IMR-90 (cell line): ENCODE data around the gene CDK6. TPM values are rescaled to one million over a fixed set of nuclear protein-coding genes. Genes with fewer than 3 reads are reported as not detected.
A peak's percentile ranks its signal among the peaks of the same experiment; 100 is the strongest.

Experiments used
- ATAC-seq: fragments of 200-7000 bp; cut with Tn5 transposase; 2 replicates; pipeline ENCODE4 v1.9.1; 2020; ENCODE audit warnings: low read depth, mild to moderate bottlenecking, moderate library complexity
- BruUV-seq: library from RNA; stranded (reverse); fragments of 400-500 nt; replicated peaks from 2 replicates; lab custom pipeline; 2021; lab: Mats Ljungman, UMichigan
- CTCF ChIA-PET: fragments of 300-600 bp; formaldehyde crosslinking; extraction: SDS; loops from one replicate; lab custom pipeline; 2021; ENCODE audit warnings: antibody characterized with exemption; lab: Yijun Ruan, JAX
- POLR2A ChIA-PET: fragments of 300-600 bp; sonication (Branson Sonifier 250); formaldehyde crosslinking; loops from one replicate; lab custom pipeline; 2022; ENCODE audit warnings: antibody characterized with exemption; ENCODE audit not compliant: unreplicated experiment; lab: Charles Lee
- DNase-seq: peaks from one replicate; pipeline ENCODE4 v3.0.0; 2013
- H2AFZ ChIP-seq: replicated peaks from 2 replicates; pipeline ENCODE3; 2013; ENCODE audit warnings: low read length, mild to moderate bottlenecking; ENCODE audit not compliant: poor library complexity
- H2AK5ac ChIP-seq: 2 replicates; pipeline ENCODE4 v1.6.1; 2013; ENCODE audit warnings: low read depth, low read length, inconsistent platforms
- H2AK9ac ChIP-seq: replicated peaks from 2 replicates; pipeline ENCODE3; 2013; ENCODE audit warnings: mild to moderate bottlenecking, low read depth, low read length, moderate library complexity; ENCODE audit not compliant: poor library complexity
- H2BK120ac ChIP-seq: 2 replicates; pipeline ENCODE4 v1.6.1; 2013; ENCODE audit warnings: low read depth, low read length, inconsistent platforms
- H2BK15ac ChIP-seq: 3 replicates; pipeline ENCODE4 v1.6.1; 2013; ENCODE audit warnings: low read depth, low read length, inconsistent platforms
- H2BK20ac ChIP-seq: 2 replicates; pipeline ENCODE4 v1.6.1; 2013; ENCODE audit warnings: low read depth, mild to moderate bottlenecking, inconsistent platforms, low read length, moderate library complexity
- H2BK5ac ChIP-seq: 2 replicates; pipeline ENCODE4 v1.6.1; 2013; ENCODE audit warnings: mild to moderate bottlenecking, low read depth, low read length, inconsistent platforms; ENCODE audit not compliant: poor library complexity, severe bottlenecking
- H3K14ac ChIP-seq: replicated peaks from 2 replicates; pipeline ENCODE4 v1.6.1; 2013; ENCODE audit warnings: low read depth, low read length, inconsistent platforms
- H3K18ac ChIP-seq: 2 replicates; pipeline ENCODE4 v1.6.1; 2013; ENCODE audit warnings: low read depth, low read length, control low read depth
- H3K23ac ChIP-seq: 2 replicates; pipeline ENCODE4 v1.6.1; 2013; ENCODE audit warnings: low read depth, low read length, inconsistent platforms
- H3K27ac ChIP-seq: 2 replicates; pipeline ENCODE4 v1.5.1; 2013; ENCODE audit warnings: mild to moderate bottlenecking, control low read depth, low read length; ENCODE audit not compliant: insufficient read depth
- H3K27me3 ChIP-seq: 2 replicates; pipeline ENCODE4 v1.6.1; 2013; ENCODE audit warnings: low read length; ENCODE audit not compliant: control insufficient read depth, insufficient read depth
- H3K36me3 ChIP-seq: 2 replicates; pipeline ENCODE4 v1.6.1; 2013; ENCODE audit warnings: low read length, mixed read lengths; ENCODE audit not compliant: control insufficient read depth, insufficient read depth
- H3K4ac ChIP-seq: 2 replicates; pipeline ENCODE4 v1.6.1; 2013; ENCODE audit warnings: low read depth, low read length, inconsistent platforms
- H3K4me1 ChIP-seq: 2 replicates; pipeline ENCODE4 v1.6.1; 2013; ENCODE audit warnings: low read length, mixed read lengths; ENCODE audit not compliant: control insufficient read depth, insufficient read depth
- H3K4me2 ChIP-seq: 2 replicates; pipeline ENCODE4 v1.6.1; 2013; ENCODE audit warnings: low read depth, mild to moderate bottlenecking, control low read depth, low read length, moderate library complexity
- H3K4me3 ChIP-seq: 2 replicates; pipeline ENCODE4 v1.5.1; 2013; ENCODE audit warnings: low read depth, mild to moderate bottlenecking, control low read depth, low read length, moderate library complexity; ENCODE audit not compliant: insufficient read depth
- H3K56ac ChIP-seq: 2 replicates; pipeline ENCODE4 v1.6.1; 2013; ENCODE audit warnings: low read length, inconsistent platforms; ENCODE audit not compliant: insufficient read depth; ENCODE audit errors: extremely low read depth
- H3K79me1 ChIP-seq, 2 experiments: 2 replicates each; pipeline ENCODE4 v1.6.1; 2013; ENCODE audit warnings: low read length in 2 of 2, inconsistent platforms in 1 of 2, low read depth in 1 of 2
- H3K9ac ChIP-seq: 2 replicates; pipeline ENCODE4 v1.6.1; 2013; ENCODE audit warnings: low read depth, low read length, control low read depth
- H3K9me1 ChIP-seq: 2 replicates; pipeline ENCODE4 v1.6.1; 2013; ENCODE audit warnings: low read length, inconsistent platforms; ENCODE audit not compliant: insufficient read depth
- H3K9me3 ChIP-seq: 2 replicates; pipeline ENCODE4 v1.6.1; 2013; ENCODE audit warnings: low read length; ENCODE audit not compliant: control insufficient read depth, insufficient read depth
- H4K20me1 ChIP-seq: 2 replicates; pipeline ENCODE4 v1.6.1; 2013; ENCODE audit warnings: low read length, inconsistent platforms; ENCODE audit not compliant: insufficient read depth
- H4K5ac ChIP-seq: 2 replicates; pipeline ENCODE4 v1.6.1; 2013; ENCODE audit warnings: mild to moderate bottlenecking, low read depth, low read length, control low read depth
- H4K8ac ChIP-seq, 2 experiments: 2 replicates each; pipeline ENCODE4 v1.6.1; 2013; ENCODE audit warnings: low read depth in 2 of 2, low read length in 2 of 2, control low read depth in 1 of 2, inconsistent platforms in 1 of 2
- H4K91ac ChIP-seq: 2 replicates; pipeline ENCODE4 v1.6.1; 2013; ENCODE audit warnings: low read depth, low read length, inconsistent platforms; ENCODE audit not compliant: insufficient read depth
- BHLHE40 ChIP-seq: fragments of 150-350 bp; IDR thresholded peaks from 2 replicates; pipeline ENCODE4 v1.6.1; 2016; ENCODE audit warnings: mild to moderate bottlenecking, low read depth, low read length
- CEBPB ChIP-seq: IDR thresholded peaks from 2 replicates; pipeline ENCODE4 v1.6.1; 2012; ENCODE audit warnings: low read depth, low read length, improper control_type of control experiment
- CHD1 ChIP-seq: IDR thresholded peaks from 2 replicates; pipeline ENCODE4 v1.6.1; 2012; ENCODE audit warnings: low read depth, low read length, improper control_type of control experiment
- FOS ChIP-seq: fragments of 150-350 bp; IDR thresholded peaks from 2 replicates; pipeline ENCODE4 v1.6.1; 2016; ENCODE audit warnings: low read depth, low read length
- MAFK ChIP-seq: IDR thresholded peaks from 2 replicates; pipeline ENCODE4 v1.6.1; 2012; ENCODE audit warnings: low read depth, low read length, improper control_type of control experiment
- MAZ ChIP-seq: IDR thresholded peaks from 2 replicates; pipeline ENCODE4 v1.6.1; 2012; ENCODE audit warnings: low read depth, mild to moderate bottlenecking, low read length, improper control_type of control experiment, moderate library complexity, borderline replicate concordance
- NFE2L2 ChIP-seq: fragments of 150-350 bp; IDR thresholded peaks from 2 replicates; pipeline ENCODE4 v1.6.1; 2016; ENCODE audit warnings: low read depth, mild to moderate bottlenecking, low read length
- POLR2A ChIP-seq: IDR thresholded peaks from 2 replicates; pipeline ENCODE4 v1.6.1; 2012; ENCODE audit warnings: mild to moderate bottlenecking, low read depth, low read length
- RAD21 ChIP-seq: IDR thresholded peaks from 2 replicates; pipeline ENCODE4 v1.6.1; 2012; ENCODE audit warnings: low read length, improper control_type of control experiment
- RCOR1 ChIP-seq: IDR thresholded peaks from 2 replicates; pipeline ENCODE4 v1.6.1; 2012; ENCODE audit warnings: mild to moderate bottlenecking, low read length, improper control_type of control experiment; ENCODE audit not compliant: insufficient replicate concordance
- RFX5 ChIP-seq: IDR thresholded peaks from 2 replicates; pipeline ENCODE4 v1.8.0; 2012; ENCODE audit warnings: low read depth, mild to moderate bottlenecking, low read length, moderate library complexity
- SMC3 ChIP-seq: fragments of 150-350 bp; IDR thresholded peaks from 2 replicates; pipeline ENCODE4 v1.6.1; 2016; ENCODE audit warnings: low read depth, mild to moderate bottlenecking, antibody characterized with exemption, low read length, moderate library complexity
- WGBS, 2 experiments: methylation state at CpG; one replicate each; pipeline versions ENCODE4 v1.1.5 to v1.1.7; 2013; ENCODE audit warnings: missing lambda C conversion rate in 2 of 2; ENCODE audit not compliant: insufficient read length in 1 of 2; ENCODE audit errors: extremely low coverage in 2 of 2; 5-methylcytosine and 5-hydroxymethylcytosine counted together
- dilution Hi-C: fragments of 300-500 bp; cut with HindIII; formaldehyde crosslinking; loops from one replicate; pipeline ENCODE4 v1.14.3; 2018; ENCODE audit warnings: low sequenced_read_pairs; ENCODE audit not compliant: unreplicated experiment
- in situ Hi-C: fragments of 300-500 bp; cut with MboI; formaldehyde crosslinking; loops from 3 replicates; pipeline ENCODE4 v1.14.3; 2019; ENCODE audit warnings: low sequenced_read_pairs, inconsistent platforms, mixed read lengths
- intact Hi-C: fragments of 100-400 bp; cut with micrococcal nuclease; formaldehyde crosslinking; loops from 2 replicates; pipeline ENCODE4 v1.10.0; 2022
- polyA plus RNA-seq, 3 experiments: library from polyadenylated mRNA; depleted of rRNA; stranded (reverse); fragments of >200 nt; gene quantifications; 2 replicates each; pipeline ENCODE4 v1.2.3, GENCODE V29; 2012; ENCODE audit warnings: low replicate concordance in 1 of 3
- total RNA-seq: library from RNA; depleted of rRNA; stranded (reverse); fragments of >200 nt; gene quantifications from 2 replicates; pipeline ENCODE4 v1.2.3, GENCODE V29; 2012
- TF ChIP-seq, protein P1 (sequence below): conservative IDR thresholded peaks from 2 replicates; pipeline ENCODE4 v1.5.1; 2012; ENCODE audit warnings: mild to moderate bottlenecking, low read depth, low read length, improper control_type of control experiment
- TF ChIP-seq, protein P2 (sequence below): fragments of 150-350 bp; IDR thresholded peaks from 2 replicates; pipeline ENCODE4 v1.6.1; 2016; ENCODE audit warnings: low read depth, mild to moderate bottlenecking, low read length, moderate library complexity, borderline replicate concordance
- TF ChIP-seq, protein P3 (sequence below): fragments of 150-350 bp; IDR thresholded peaks from 2 replicates; pipeline ENCODE4 v1.6.1; 2017; ENCODE audit warnings: mild to moderate bottlenecking, antibody characterized with exemption, low read length, low read depth

The CDK6 gene
- total and polyA plus RNA-seq, 2 of the 4 experiments (the other 2 are of a cell fraction), result 21.5 to 195 TPM

DNA sequence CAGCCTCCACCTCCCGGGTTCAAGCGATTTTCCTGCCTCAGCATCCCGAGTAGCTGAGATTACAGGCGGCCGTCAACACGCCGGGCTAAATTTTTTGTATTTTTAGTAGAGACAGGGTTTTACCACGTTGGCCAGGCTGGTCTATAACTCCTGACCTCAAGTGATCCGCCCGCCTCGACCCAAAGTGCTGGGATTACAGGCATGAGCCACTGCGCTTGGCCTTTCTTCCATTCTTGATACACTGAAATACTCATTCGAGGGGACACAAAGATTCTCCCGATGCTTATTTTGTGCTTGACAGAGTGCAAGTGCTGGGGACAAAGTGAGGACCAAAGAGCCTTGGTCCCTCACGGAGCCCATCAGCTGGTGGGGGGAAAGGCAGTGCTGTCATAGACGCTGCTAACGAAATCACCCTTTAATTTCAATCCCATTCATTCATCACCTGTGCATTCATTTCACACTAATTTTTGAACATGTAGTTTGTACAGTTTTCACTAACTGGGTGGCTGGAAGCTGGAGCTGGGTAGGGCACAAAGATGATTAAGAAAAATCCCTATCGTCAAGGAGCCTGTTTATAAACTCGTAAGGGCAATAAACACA lies 245.6 kb downstream of the CDK6 start:
- Histone ChIP-seq H2BK5ac (no peak overlapping the region), H3K27me3 (no peaks in the 10 kb centered on the region), H4K5ac (no peak overlapping the region), H2BK15ac (no peak overlapping the region), H4K91ac (no peak overlapping the region), H3K4me3 (peak overlapping the region; percentile 89), H3K27ac (no peak overlapping the region), H3K36me3 (no peaks in the 10 kb centered on the region), H3K79me1 (peaks cover 0 to 38% of the 10 kb centered on the region in 2 experiments; a peak in 2 of 4 replicates), H3K4me2 (peak overlapping the region; percentile 61), H2BK20ac (no peak overlapping the region), H3K9me1 (0 out of 2 replicates have a peak, but pooled peaks cover 9% of the 10 kb centered on the region), H3K4ac (no peak overlapping the region), H3K18ac (no peak overlapping the region), H3K14ac (no peak overlapping the region), H4K8ac (peak overlapping the region in 1 of 2 experiments; percentile 23; a peak in 1 of 4 replicates), H2AFZ (peak overlapping the region; percentile 47), H2AK9ac (no peak overlapping the region), H3K56ac (no peak overlapping the region), H2BK120ac (no peak overlapping the region), H4K20me1 (peaks cover 41% of the 10 kb centered on the region), H2AK5ac (no peak overlapping the region), H3K9me3 (no peaks in the 10 kb centered on the region), H3K9ac (peak overlapping the region; percentile 15; the same call in 1 of the 2 replicates), H3K4me1 (peaks cover 6% of the 10 kb centered on the region), H3K23ac (no peak overlapping the region)
- intact Hi-C loops (no loop called here), in situ Hi-C loops (no loop called here), dilution Hi-C loops (no loop called here)
- no peak for DNase-seq
- ATAC-seq, result no peak
- no TSS peak for BruUV-seq
- ChIA-PET POLR2A (interaction anchor here (0.7 kb wide), 1 partner anchor 453 kb away, joined by 8 read pairs; no protein-coding TSS in a partner anchor), CTCF (interaction anchor here (0.6 to 1.0 kb wide), 3 partner anchors 8 to 455 kb away, joined by 3 to 5 read pairs (median 3); no protein-coding TSS in a partner anchor)
- 11% methylated on average over 3 of the region's 19 CpGs; no CpG with 5 or more reads in 1 of the 2 experiments for WGBS, 2 experiments
- no peak for TF ChIP-seq POLR2A
- no peak for TF ChIP-seq CHD1
- no peak for TF ChIP-seq RFX5
- no peak for TF ChIP-seq SMC3
- TF ChIP-seq, protein P1, sequence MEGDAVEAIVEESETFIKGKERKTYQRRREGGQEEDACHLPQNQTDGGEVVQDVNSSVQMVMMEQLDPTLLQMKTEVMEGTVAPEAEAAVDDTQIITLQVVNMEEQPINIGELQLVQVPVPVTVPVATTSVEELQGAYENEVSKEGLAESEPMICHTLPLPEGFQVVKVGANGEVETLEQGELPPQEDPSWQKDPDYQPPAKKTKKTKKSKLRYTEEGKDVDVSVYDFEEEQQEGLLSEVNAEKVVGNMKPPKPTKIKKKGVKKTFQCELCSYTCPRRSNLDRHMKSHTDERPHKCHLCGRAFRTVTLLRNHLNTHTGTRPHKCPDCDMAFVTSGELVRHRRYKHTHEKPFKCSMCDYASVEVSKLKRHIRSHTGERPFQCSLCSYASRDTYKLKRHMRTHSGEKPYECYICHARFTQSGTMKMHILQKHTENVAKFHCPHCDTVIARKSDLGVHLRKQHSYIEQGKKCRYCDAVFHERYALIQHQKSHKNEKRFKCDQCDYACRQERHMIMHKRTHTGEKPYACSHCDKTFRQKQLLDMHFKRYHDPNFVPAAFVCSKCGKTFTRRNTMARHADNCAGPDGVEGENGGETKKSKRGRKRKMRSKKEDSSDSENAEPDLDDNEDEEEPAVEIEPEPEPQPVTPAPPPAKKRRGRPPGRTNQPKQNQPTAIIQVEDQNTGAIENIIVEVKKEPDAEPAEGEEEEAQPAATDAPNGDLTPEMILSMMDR, result no peak
- TF ChIP-seq RAD21, result no peak
- TF ChIP-seq, protein P2, sequence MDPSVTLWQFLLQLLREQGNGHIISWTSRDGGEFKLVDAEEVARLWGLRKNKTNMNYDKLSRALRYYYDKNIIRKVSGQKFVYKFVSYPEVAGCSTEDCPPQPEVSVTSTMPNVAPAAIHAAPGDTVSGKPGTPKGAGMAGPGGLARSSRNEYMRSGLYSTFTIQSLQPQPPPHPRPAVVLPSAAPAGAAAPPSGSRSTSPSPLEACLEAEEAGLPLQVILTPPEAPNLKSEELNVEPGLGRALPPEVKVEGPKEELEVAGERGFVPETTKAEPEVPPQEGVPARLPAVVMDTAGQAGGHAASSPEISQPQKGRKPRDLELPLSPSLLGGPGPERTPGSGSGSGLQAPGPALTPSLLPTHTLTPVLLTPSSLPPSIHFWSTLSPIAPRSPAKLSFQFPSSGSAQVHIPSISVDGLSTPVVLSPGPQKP, result no peak
- no peak for TF ChIP-seq MAFK
- TF ChIP-seq NFE2L2, result no peak
- TF ChIP-seq FOS, result no peak
- TF ChIP-seq RCOR1, result no peak
- no peak for TF ChIP-seq CEBPB
- TF ChIP-seq MAZ, result no peak
- TF ChIP-seq BHLHE40, result no peak
- TF ChIP-seq, protein P3, sequence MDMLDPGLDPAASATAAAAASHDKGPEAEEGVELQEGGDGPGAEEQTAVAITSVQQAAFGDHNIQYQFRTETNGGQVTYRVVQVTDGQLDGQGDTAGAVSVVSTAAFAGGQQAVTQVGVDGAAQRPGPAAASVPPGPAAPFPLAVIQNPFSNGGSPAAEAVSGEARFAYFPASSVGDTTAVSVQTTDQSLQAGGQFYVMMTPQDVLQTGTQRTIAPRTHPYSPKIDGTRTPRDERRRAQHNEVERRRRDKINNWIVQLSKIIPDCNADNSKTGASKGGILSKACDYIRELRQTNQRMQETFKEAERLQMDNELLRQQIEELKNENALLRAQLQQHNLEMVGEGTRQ, result no peak
